HG03039 (cell line): ENCODE measurements around the gene MDC1.
"Not testable (repeated sequence)": the region's sequence is repeated elsewhere in the genome, so short reads cannot be mapped to it uniquely, and the experiment has no call there.

Source experiments
- ATAC-seq: cut with Tn5 transposase; IDR thresholded peaks from one replicate; pipeline ENCODE4 v1.9.1; 2021; ENCODE audit warnings: mild to moderate bottlenecking, moderate library complexity; ENCODE audit not compliant: unreplicated experiment

Gene MDC1, protein sequence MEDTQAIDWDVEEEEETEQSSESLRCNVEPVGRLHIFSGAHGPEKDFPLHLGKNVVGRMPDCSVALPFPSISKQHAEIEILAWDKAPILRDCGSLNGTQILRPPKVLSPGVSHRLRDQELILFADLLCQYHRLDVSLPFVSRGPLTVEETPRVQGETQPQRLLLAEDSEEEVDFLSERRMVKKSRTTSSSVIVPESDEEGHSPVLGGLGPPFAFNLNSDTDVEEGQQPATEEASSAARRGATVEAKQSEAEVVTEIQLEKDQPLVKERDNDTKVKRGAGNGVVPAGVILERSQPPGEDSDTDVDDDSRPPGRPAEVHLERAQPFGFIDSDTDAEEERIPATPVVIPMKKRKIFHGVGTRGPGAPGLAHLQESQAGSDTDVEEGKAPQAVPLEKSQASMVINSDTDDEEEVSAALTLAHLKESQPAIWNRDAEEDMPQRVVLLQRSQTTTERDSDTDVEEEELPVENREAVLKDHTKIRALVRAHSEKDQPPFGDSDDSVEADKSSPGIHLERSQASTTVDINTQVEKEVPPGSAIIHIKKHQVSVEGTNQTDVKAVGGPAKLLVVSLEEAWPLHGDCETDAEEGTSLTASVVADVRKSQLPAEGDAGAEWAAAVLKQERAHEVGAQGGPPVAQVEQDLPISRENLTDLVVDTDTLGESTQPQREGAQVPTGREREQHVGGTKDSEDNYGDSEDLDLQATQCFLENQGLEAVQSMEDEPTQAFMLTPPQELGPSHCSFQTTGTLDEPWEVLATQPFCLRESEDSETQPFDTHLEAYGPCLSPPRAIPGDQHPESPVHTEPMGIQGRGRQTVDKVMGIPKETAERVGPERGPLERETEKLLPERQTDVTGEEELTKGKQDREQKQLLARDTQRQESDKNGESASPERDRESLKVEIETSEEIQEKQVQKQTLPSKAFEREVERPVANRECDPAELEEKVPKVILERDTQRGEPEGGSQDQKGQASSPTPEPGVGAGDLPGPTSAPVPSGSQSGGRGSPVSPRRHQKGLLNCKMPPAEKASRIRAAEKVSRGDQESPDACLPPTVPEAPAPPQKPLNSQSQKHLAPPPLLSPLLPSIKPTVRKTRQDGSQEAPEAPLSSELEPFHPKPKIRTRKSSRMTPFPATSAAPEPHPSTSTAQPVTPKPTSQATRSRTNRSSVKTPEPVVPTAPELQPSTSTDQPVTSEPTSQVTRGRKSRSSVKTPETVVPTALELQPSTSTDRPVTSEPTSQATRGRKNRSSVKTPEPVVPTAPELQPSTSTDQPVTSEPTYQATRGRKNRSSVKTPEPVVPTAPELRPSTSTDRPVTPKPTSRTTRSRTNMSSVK (N-terminal part only)

GRCh38 chr6:30717129-30717844 is at the start of gene MDC1:
TSS of gene MDC1 (minus strand) at chr6:30717281. CDS start at chr6:30715175, 2,106 bp downstream.
- peak; percentile 55 for ATAC-seq

DNA sequence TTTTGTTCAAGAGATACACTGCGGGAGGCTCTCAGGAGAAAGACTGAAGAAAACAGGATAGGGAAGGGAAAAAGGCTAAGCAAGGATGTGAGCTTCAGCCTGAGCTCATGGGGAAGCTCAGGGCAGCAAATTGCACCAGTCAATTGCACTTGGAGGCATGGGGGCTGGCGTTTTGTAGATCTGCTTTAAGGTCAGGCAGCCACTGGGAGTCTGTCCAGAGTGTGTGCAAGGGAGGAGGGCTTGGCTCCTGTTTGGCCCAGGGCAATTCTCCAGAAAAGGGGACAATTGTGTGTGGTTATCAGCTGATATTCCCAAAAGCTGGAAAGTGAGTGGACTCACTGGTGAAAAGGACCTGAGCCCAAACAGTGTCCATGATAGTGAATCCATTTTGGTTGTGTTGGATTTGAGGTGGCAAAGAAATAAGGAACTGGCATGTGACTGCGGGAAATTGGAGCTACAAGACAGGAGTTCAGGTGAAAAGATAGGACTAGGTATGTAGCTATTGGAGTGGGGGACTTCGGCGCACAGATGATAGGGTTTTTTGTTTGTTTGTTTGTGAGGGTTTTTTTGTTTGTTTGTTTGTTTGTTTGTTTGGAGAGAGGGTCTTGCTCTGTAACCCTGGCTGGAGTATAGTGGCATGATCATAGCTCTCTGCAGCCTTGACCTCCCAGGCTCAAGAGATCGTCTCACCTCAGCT is 49.5 kb upstream of the MDC1 start:
- no peak for ATAC-seq

DNA sequence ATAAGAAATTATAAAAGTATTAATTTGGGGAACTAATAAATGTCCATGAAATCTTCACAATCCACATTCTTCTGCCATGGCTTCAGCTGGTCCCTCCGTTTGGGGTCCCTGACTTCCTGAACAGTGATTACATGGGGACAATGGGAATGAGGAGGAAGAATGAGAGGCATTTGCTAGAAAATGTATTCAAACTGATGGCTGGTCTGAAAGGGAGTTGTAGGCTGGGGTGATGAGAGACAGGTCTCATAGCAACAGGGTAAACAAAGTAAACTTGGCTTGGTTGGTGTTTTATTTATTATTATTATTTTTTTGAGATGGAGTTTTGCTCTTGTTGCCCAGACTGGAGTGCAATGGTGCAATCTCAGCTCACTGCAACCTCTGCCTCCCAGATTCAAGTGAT is 48.4 kb upstream of the MDC1 start:
- not testable (repeated sequence) for ATAC-seq

DNA sequence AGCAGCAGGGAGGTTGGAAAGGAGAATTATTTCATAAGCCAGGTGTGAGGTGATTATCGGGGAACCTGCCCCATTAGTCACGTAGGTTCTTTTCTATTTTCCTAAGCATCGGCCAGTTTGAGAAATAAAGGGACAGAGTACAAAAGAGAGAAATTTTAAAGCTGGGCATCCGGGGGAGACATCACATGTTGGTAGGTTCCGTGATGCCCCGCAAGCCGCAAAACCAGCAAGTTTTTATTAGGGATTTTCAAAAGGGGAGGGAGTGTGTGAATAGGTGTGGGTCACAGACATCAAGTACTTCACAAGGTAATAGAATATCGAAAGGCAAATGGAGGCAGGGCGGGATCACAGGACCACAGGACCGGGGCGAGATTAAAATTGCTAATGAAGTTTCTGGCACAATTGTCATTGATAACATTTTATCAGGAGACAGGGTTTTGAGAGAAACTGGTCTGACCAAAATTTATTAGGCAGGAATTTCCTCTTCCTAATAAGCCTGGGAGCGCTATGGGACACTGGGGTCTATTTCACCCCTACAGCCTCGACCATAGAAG is 47.5 kb upstream of the MDC1 start:
- ATAC-seq, result not testable (repeated sequence)

DNA sequence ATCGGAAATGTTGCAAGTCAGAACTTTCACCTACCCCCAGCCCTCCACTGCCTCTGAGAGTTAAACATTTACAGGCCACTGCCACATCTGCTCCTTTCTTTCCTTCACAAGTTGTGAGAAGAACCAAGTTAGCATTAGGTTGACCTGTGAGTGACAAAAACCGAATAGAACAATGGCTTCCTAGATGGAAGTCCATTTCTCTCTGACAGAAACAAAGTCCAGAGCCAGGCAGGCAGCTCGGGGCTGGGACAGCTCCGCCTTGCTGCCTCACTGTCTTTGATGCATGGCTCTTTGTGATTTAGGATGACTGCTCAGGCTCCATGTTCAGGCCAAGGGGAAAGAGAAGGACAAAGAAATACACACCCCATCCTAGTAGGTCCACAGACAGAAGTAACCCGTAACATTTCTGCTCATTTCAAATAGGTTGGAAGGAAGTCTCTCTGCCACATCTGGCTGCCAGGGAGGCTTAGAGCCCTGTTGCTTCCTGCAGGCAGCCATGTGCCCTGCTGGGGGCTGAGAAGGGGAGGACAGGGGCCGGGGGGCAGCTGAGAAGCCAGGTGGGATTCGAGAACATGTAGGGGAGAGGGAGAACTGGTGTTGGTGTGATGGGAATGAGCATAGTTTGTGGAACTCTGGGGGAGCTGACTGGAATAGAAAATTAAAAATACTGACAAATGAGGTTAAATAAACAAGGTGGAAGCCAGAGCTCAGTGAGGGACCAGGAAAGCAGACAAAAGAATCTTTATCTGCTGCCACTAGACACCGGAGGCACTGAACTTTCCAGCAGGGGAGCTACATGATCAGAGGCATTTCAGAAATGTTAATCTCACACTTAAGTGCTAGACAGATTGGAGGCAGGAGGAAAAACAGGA is 46.8 kb upstream of the MDC1 start:
- ATAC-seq, result no peak

- ATAC-seq, result no peak
These were observed 46.1 kb upstream of the MDC1 start for GRCh38 chr6:30763155-30763617.

GRCh38 chr6:30761791-30762429 is 44.8 kb upstream of the MDC1 start:
- ATAC-seq, result no peak

- ATAC-seq, result no peak
These were observed 43.5 kb upstream of the MDC1 start for GRCh38 chr6:30760549-30760948.

DNA sequence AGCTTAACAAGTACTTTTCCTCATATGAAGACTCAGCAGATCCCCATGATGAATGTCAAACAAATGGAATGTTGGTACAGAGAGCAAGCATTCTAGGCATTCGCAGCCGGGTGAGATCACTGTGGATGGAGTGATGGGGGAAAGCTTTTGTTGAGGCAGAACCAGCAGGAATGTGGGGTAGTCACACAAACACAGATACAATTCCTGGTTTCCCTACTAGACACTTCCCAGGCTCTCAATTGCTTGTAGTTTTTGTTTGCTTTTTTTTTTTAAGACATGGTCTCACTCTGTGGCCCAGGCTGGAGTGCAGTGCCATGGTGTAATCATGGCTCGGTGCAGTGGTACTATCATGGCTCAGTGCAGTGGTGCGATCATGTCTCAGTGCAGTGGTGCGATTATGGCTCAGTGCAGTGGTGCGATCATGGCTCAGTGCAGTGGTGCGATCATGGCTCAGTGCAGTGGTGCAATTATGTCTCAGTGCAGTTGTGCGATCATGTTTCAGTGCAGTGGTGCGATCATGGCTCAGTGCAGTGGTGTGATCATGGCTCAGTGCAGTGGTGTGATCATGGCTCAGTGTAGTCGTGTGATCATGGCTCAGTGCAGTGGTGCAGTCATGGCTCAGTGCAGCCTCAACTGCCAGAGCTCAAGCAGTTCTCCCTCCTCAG is 42.6 kb upstream of the MDC1 start:
- ATAC-seq, result no peak

- ATAC-seq, result no peak
These were observed 40.3 kb upstream of the MDC1 start for GRCh38 chr6:30757261-30757904.

DNA sequence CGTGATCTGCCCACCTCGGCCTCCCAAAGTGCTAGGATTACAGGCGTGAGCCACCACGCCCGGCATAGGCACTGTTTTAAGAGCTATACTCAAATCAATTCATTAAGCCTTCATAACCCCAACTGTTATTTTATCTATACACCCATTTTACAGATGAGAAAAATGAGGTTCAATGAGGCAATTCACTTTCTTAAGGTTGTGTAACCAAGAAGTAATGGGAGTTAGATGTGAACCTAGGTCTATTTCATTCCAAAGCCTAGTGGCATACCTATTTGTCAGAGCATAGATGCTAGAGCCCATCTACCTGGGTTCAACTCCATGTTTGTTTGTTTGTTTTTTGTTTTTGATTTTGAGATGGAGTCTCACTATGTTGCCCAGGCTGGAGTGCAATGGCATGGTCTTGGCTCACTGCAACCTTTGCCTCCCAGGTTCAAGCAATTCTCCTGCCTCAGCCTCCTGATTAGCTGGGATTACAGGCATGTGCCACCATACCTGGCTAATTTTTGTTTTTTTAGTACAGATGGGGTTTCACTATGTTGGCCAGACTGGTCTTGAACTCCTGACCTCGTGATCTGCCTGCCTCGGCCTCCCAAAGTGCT is 39.4 kb upstream of the MDC1 start:
- not testable (repeated sequence) for ATAC-seq

GRCh38 chr6:30754631-30755030 is 37.5 kb upstream of the MDC1 start:
- ATAC-seq, result no peak

GRCh38 chr6:30752157-30752927 is 35.3 kb upstream of the MDC1 start:
- ATAC-seq, result no peak

DNA sequence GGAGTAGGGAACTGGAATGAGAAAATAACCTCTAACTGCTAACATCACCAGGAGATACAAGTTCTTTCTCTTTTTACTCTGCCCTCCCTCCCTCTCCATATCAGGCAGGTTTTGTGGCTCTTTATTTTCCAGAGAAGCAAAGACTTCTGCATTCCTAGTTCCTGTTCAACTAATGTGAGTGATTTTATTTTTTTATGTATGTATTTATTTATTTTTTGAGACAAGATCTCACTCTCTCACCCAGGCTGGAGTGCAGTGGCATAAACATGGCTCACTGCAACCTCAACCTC is 33.2 kb upstream of the MDC1 start:
- no peak for ATAC-seq

- no peak for ATAC-seq
These were observed 32.7 kb upstream of the MDC1 start for GRCh38 chr6:30749554-30750378.
